Measurements from ENCODE around the gene SYNE1.

Gene SYNE1

GRCh38 chr6:152265651-152266050, 371.5 kb downstream of the SYNE1 start:
- Histone ChIP-seq H3K27me3 (replicated peaks; ENCODE audit: control insufficient read depth, insufficient read depth, low read length, poor library complexity, severe bottlenecking) (no peaks in the 10 kb centered on the region), H3K9me3 (ENCODE audit: control insufficient read depth, low read length) (peaks cover 4% of the 10 kb centered on the region), H3K27ac (ENCODE audit: insufficient read depth, low read length, poor library complexity, severe bottlenecking) (no peak overlapping the region), H3K4me3 (ENCODE audit: insufficient read depth, low read depth, low read length, poor library complexity, severe bottlenecking) (no peak overlapping the region), H3K4me1 (ENCODE audit: control insufficient read depth, insufficient read depth, low read length, poor library complexity, severe bottlenecking) (no peaks in the 10 kb centered on the region), H3K36me3 (ENCODE audit: control insufficient read depth, insufficient read depth, low read length) (peaks cover 36% of the 10 kb centered on the region)
- DNase-seq: no peak

DNA sequence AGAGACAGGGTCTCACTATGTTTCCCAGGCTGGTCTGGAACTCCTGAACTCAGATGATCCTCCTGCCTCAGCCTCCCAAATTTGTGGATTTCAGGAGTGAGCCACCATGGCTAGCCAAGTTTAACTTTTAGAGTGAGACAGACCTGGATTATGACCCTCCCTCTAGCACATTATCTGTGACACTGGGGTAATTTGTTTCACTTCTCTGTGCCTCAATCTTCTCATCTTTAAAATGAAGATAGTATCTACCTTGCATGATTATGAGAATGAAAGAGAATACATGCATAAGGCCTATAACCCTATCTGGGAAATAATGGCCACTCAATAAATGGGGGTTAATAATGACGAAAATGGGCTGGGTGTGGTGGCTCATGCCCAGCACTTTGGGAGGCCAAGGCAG, 373.6 kb downstream of the SYNE1 start:
- no peaks in the 10 kb centered on the region for H3K4me1 ChIP-seq (ENCODE audit: control insufficient read depth, insufficient read depth, low read length, poor library complexity, severe bottlenecking)
- no peak overlapping the region for H3K27ac ChIP-seq (ENCODE audit: insufficient read depth, low read length, poor library complexity, severe bottlenecking)
- H3K9me3 ChIP-seq (ENCODE audit: control insufficient read depth, low read length): peaks cover 4% of the 10 kb centered on the region
- H3K36me3 ChIP-seq (ENCODE audit: control insufficient read depth, insufficient read depth, low read length): peaks cover 54% of the 10 kb centered on the region
- no peak overlapping the region for H3K4me3 ChIP-seq (ENCODE audit: insufficient read depth, low read depth, low read length, poor library complexity, severe bottlenecking)
- no peak for DNase-seq
- H3K27me3 ChIP-seq (replicated peaks; ENCODE audit: control insufficient read depth, insufficient read depth, low read length, poor library complexity, severe bottlenecking): no peaks in the 10 kb centered on the region

- Histone ChIP-seq H3K4me1 (ENCODE audit: control insufficient read depth, insufficient read depth, low read length, poor library complexity, severe bottlenecking) (no peaks in the 10 kb centered on the region), H3K36me3 (ENCODE audit: control insufficient read depth, insufficient read depth, low read length) (peaks cover 57% of the 10 kb centered on the region), H3K9me3 (ENCODE audit: control insufficient read depth, low read length) (peaks cover 4% of the 10 kb centered on the region), H3K27me3 (replicated peaks; ENCODE audit: control insufficient read depth, insufficient read depth, low read length, poor library complexity, severe bottlenecking) (no peaks in the 10 kb centered on the region), H3K27ac (ENCODE audit: insufficient read depth, low read length, poor library complexity, severe bottlenecking) (no peak overlapping the region), H3K4me3 (ENCODE audit: insufficient read depth, low read depth, low read length, poor library complexity, severe bottlenecking) (no peak overlapping the region)
- no peak for DNase-seq
Observed at GRCh38 chr6:152261179-152261578, 376.0 kb downstream of the SYNE1 start.

- no peak overlapping the region for H3K27ac ChIP-seq (ENCODE audit: insufficient read depth, low read length, poor library complexity, severe bottlenecking)
- H3K36me3 ChIP-seq (ENCODE audit: control insufficient read depth, insufficient read depth, low read length): peaks cover 60% of the 10 kb centered on the region
- no peak overlapping the region for H3K4me3 ChIP-seq (ENCODE audit: insufficient read depth, low read depth, low read length, poor library complexity, severe bottlenecking)
- DNase-seq: no peak
- H3K27me3 ChIP-seq (replicated peaks; ENCODE audit: control insufficient read depth, insufficient read depth, low read length, poor library complexity, severe bottlenecking): no peaks in the 10 kb centered on the region
- H3K4me1 ChIP-seq (ENCODE audit: control insufficient read depth, insufficient read depth, low read length, poor library complexity, severe bottlenecking): no peaks in the 10 kb centered on the region
- peaks cover 4% of the 10 kb centered on the region for H3K9me3 ChIP-seq (ENCODE audit: control insufficient read depth, low read length)
Observed at GRCh38 chr6:152259234-152259633, 377.9 kb downstream of the SYNE1 start.

DNA sequence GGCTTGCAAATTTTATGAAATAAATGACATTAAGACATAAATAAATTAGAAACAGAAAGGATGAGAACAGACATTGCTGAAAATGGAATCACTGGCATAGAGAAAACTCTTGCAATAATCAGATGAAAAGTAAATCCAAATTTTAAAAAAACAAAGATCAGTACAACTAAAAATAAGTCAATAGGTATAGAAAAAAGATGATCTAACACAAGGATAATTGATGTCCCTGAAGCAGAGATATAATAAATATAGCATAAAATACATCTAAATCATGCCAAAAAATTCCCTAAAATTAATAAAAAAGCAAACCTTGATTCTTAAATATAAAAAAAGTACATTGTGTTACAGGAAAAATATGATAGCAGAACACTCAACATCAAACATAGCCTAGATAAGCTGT, 379.6 kb downstream of the SYNE1 start:
- Histone ChIP-seq H3K9me3 (ENCODE audit: control insufficient read depth, low read length) (no peaks in the 10 kb centered on the region), H3K4me3 (ENCODE audit: insufficient read depth, low read depth, low read length, poor library complexity, severe bottlenecking) (no peak overlapping the region), H3K27me3 (replicated peaks; ENCODE audit: control insufficient read depth, insufficient read depth, low read length, poor library complexity, severe bottlenecking) (no peaks in the 10 kb centered on the region), H3K36me3 (ENCODE audit: control insufficient read depth, insufficient read depth, low read length) (peaks cover 45% of the 10 kb centered on the region), H3K4me1 (ENCODE audit: control insufficient read depth, insufficient read depth, low read length, poor library complexity, severe bottlenecking) (no peaks in the 10 kb centered on the region), H3K27ac (ENCODE audit: insufficient read depth, low read length, poor library complexity, severe bottlenecking) (no peak overlapping the region)
- DNase-seq: no peak

DNA sequence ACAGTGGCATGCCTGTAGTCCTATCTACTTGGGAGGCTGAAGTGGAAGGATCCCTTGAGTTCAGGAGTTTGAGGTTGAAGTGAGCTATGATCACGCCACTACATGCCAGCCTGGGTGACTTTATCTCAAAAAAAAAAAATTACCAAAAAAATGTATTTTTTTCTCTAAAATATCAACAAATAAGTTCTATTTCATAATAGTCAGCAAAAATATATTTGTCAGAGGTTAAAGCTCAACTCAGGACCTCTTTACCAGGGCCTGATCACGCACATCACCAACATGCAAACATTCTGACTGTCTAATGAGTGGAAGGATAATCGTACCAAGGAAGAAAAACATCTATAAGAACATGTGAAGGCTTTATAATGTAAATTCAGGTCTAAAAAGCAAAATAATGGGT, 387.0 kb downstream of the SYNE1 start:
- Histone ChIP-seq H3K36me3 (ENCODE audit: control insufficient read depth, insufficient read depth, low read length) (peaks cover 29% of the 10 kb centered on the region), H3K9me3 (ENCODE audit: control insufficient read depth, low read length) (no peaks in the 10 kb centered on the region), H3K4me3 (ENCODE audit: insufficient read depth, low read depth, low read length, poor library complexity, severe bottlenecking) (no peak overlapping the region), H3K27ac (ENCODE audit: insufficient read depth, low read length, poor library complexity, severe bottlenecking) (no peak overlapping the region), H3K4me1 (ENCODE audit: control insufficient read depth, insufficient read depth, low read length, poor library complexity, severe bottlenecking) (no peaks in the 10 kb centered on the region), H3K27me3 (replicated peaks; ENCODE audit: control insufficient read depth, insufficient read depth, low read length, poor library complexity, severe bottlenecking) (no peaks in the 10 kb centered on the region)
- no peak for DNase-seq

DNA sequence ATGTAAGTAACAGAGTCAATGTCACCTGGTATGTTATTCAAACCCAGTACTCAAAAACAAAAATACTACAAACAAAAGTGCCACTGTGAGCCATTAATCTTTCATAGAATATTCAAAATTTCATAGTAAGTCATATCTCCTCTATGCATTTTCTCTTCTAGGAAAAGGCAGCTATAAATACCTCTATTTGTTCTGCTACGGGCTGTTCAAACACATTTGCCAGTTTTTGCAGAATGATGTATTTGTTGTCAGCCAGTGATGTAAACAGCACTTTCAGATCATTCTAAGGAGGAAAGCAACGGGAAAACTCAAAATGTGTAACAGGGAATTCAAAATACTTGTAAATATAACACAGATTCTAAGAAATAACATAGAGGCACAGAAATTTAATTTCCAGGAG, 388.2 kb downstream of the SYNE1 start:
- DNase-seq: no peak
- H3K27me3 ChIP-seq (replicated peaks; ENCODE audit: control insufficient read depth, insufficient read depth, low read length, poor library complexity, severe bottlenecking): no peaks in the 10 kb centered on the region
- H3K36me3 ChIP-seq (ENCODE audit: control insufficient read depth, insufficient read depth, low read length): peaks cover 30% of the 10 kb centered on the region

GRCh38 chr6:152246554-152247337, 390.4 kb downstream of the SYNE1 start:
- no peak for DNase-seq
- Histone ChIP-seq H3K27ac (ENCODE audit: insufficient read depth, low read length, poor library complexity, severe bottlenecking) (no peak overlapping the region), H3K9me3 (ENCODE audit: control insufficient read depth, low read length) (no peaks in the 10 kb centered on the region), H3K4me1 (ENCODE audit: control insufficient read depth, insufficient read depth, low read length, poor library complexity, severe bottlenecking) (no peaks in the 10 kb centered on the region), H3K36me3 (ENCODE audit: control insufficient read depth, insufficient read depth, low read length) (peaks cover 42% of the 10 kb centered on the region), H3K27me3 (replicated peaks; ENCODE audit: control insufficient read depth, insufficient read depth, low read length, poor library complexity, severe bottlenecking) (no peaks in the 10 kb centered on the region), H3K4me3 (ENCODE audit: insufficient read depth, low read depth, low read length, poor library complexity, severe bottlenecking) (no peak overlapping the region)

More for the DNA sequence above, 388.2 kb downstream of the SYNE1 start:
- H3K9me3 ChIP-seq (ENCODE audit: control insufficient read depth, low read length): no peaks in the 10 kb centered on the region
- H3K4me3 ChIP-seq (ENCODE audit: insufficient read depth, low read depth, low read length, poor library complexity, severe bottlenecking): no peak overlapping the region
- no peak overlapping the region for H3K27ac ChIP-seq (ENCODE audit: insufficient read depth, low read length, poor library complexity, severe bottlenecking)
- no peaks in the 10 kb centered on the region for H3K4me1 ChIP-seq (ENCODE audit: control insufficient read depth, insufficient read depth, low read length, poor library complexity, severe bottlenecking)

GRCh38 chr6:152244998-152245630, 392.0 kb downstream of the SYNE1 start:
- Histone ChIP-seq H3K9me3 (ENCODE audit: control insufficient read depth, low read length) (no peaks in the 10 kb centered on the region), H3K36me3 (ENCODE audit: control insufficient read depth, insufficient read depth, low read length) (peaks cover 53% of the 10 kb centered on the region), H3K27me3 (replicated peaks; ENCODE audit: control insufficient read depth, insufficient read depth, low read length, poor library complexity, severe bottlenecking) (no peaks in the 10 kb centered on the region), H3K27ac (ENCODE audit: insufficient read depth, low read length, poor library complexity, severe bottlenecking) (no peak overlapping the region), H3K4me3 (ENCODE audit: insufficient read depth, low read depth, low read length, poor library complexity, severe bottlenecking) (no peak overlapping the region), H3K4me1 (ENCODE audit: control insufficient read depth, insufficient read depth, low read length, poor library complexity, severe bottlenecking) (no peaks in the 10 kb centered on the region)
- no peak for DNase-seq

DNA sequence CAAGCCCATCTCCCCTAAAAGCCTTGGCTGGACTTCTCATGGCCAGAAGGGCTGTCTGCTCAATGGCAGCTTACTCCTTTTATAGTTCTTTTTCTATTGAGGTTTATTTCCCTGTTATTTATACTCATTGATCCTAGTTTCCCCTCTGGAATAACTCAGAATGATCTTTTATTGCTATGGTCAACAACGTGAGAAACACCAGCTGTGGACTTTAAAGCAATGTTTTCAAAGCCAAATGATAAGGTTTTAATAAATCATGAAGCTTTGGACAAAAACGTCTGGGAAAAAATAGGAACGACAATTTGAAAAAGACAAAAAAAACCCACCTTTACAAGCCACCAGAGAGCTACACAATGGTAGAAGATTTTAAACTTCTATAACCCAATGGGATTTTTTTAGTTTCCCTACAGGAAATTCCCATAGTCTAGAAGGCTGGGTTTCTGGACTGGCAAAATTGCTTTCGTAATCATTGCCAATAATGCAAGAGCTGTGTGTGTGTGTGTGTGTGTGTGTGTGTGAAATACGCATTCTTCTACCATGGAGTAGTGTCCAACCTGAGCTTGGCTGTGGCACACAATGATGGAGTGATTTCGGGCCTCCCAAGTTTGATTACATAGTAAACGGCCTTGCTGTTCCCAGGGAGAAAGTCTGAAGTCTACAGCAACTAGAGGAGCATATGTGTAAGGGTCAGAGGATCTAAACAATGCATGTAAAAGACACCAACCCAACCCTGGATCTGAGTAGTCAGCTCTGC, 396.0 kb downstream of the SYNE1 start:
- Histone ChIP-seq H3K27me3 (replicated peaks; ENCODE audit: control insufficient read depth, insufficient read depth, low read length, poor library complexity, severe bottlenecking) (no peaks in the 10 kb centered on the region), H3K4me3 (ENCODE audit: insufficient read depth, low read depth, low read length, poor library complexity, severe bottlenecking) (no peak overlapping the region), H3K9me3 (ENCODE audit: control insufficient read depth, low read length) (no peaks in the 10 kb centered on the region), H3K27ac (ENCODE audit: insufficient read depth, low read length, poor library complexity, severe bottlenecking) (no peak overlapping the region), H3K36me3 (ENCODE audit: control insufficient read depth, insufficient read depth, low read length) (peaks cover 67% of the 10 kb centered on the region), H3K4me1 (ENCODE audit: control insufficient read depth, insufficient read depth, low read length, poor library complexity, severe bottlenecking) (no peaks in the 10 kb centered on the region)
- DNase-seq: no peak

All from effector memory CD4-positive, alpha-beta T cell (primary cell).